GM21526 (cell line): ENCODE data around the gene P4HTM.

ENCODE experiments used
- ATAC-seq: cut with Tn5 transposase; IDR thresholded peaks from one replicate; pipeline ENCODE4 v1.9.1; 2021; ENCODE audit warnings: moderate library complexity; ENCODE audit not compliant: unreplicated experiment, low FRiP score

P4HTM gene

GRCh38 chr3:48982686-48983085 lies 7.4 kb upstream of the P4HTM start:
- ATAC-seq, result no peak

- no peak for ATAC-seq
Measured at GRCh38 chr3:48983096-48983495, 6.9 kb upstream of the P4HTM start.

GRCh38 chr3:48984663-48985062 lies 5.4 kb upstream of the P4HTM start:
- ATAC-seq, result no peak

GRCh38 chr3:48985831-48986376 lies 4.1 kb upstream of the P4HTM start:
- no peak for ATAC-seq

GRCh38 chr3:48989126-48989795 lies 780 bp upstream of the P4HTM start:
- no peak for ATAC-seq

GRCh38 chr3:48990636-48991469 lies 812 bp downstream of the P4HTM start:
- ATAC-seq, result no peak

- no peak for ATAC-seq
Measured at GRCh38 chr3:48991851-48992545, 2.0 kb downstream of the P4HTM start.

- ATAC-seq, result no peak
Measured at GRCh38 chr3:48993834-48994233, 3.8 kb downstream of the P4HTM start.

- ATAC-seq, result no peak
Measured at GRCh38 chr3:48996640-48997039, 6.6 kb downstream of the P4HTM start.

- no peak for ATAC-seq
Measured at GRCh38 chr3:48997102-48997635, 7.1 kb downstream of the P4HTM start.

- ATAC-seq, result no peak
Measured at GRCh38 chr3:48997714-48998637, 7.9 kb downstream of the P4HTM start.

- ATAC-seq, result no peak
Measured at GRCh38 chr3:48999085-48999858, 9.2 kb downstream of the P4HTM start.

GRCh38 chr3:49001155-49001554 lies 11.1 kb downstream of the P4HTM start:
- ATAC-seq, result no peak

GRCh38 chr3:49004352-49005302 lies 14.6 kb downstream of the P4HTM start:
- ATAC-seq, result no peak

GRCh38 chr3:49005303-49005680 lies 15.3 kb downstream of the P4HTM start:
- ATAC-seq, result no peak

GRCh38 chr3:49005998-49006397 lies 16.0 kb downstream of the P4HTM start:
- no peak for ATAC-seq

- peak; percentile 3 for ATAC-seq
Measured at GRCh38 chr3:49006408-49007067, 16.5 kb downstream of the P4HTM start.
